Measurements from ENCODE around the gene SYCP1.
"Not testable (repeated sequence)": the region's sequence is repeated elsewhere in the genome, so short reads cannot be mapped to it uniquely, and the experiment has no call there.

SYCP1 gene

GRCh38 chr1:114979278-114979891, 124.7 kb downstream of the SYCP1 start:
- peak; percentile 58 to 74 for DNase-seq

- DNase-seq: no peak
Observed at GRCh38 chr1:114982251-114982650, 127.6 kb downstream of the SYCP1 start.

- no peak for DNase-seq
Observed at GRCh38 chr1:114986286-114986685, 131.6 kb downstream of the SYCP1 start.

GRCh38 chr1:114988095-114988494, 133.4 kb downstream of the SYCP1 start:
- no peak for DNase-seq

- no peak for DNase-seq
Observed at GRCh38 chr1:114997510-114998289, 143.0 kb downstream of the SYCP1 start.

- no peak for DNase-seq
Observed at GRCh38 chr1:115006191-115006590, 151.5 kb downstream of the SYCP1 start.

- DNase-seq: no peak
Observed at GRCh38 chr1:115012006-115012405, 157.3 kb downstream of the SYCP1 start.

GRCh38 chr1:115012434-115012833, 157.8 kb downstream of the SYCP1 start:
- DNase-seq: no peak

GRCh38 chr1:115013792-115014191, 159.1 kb downstream of the SYCP1 start:
- no peak for DNase-seq

GRCh38 chr1:115019549-115019948, 164.9 kb downstream of the SYCP1 start:
- DNase-seq: not testable (repeated sequence)

- no peak for DNase-seq
Observed at GRCh38 chr1:115021145-115021544, 166.5 kb downstream of the SYCP1 start.

GRCh38 chr1:115023593-115023992, 168.9 kb downstream of the SYCP1 start:
- DNase-seq: no peak

- DNase-seq: no peak
Observed at GRCh38 chr1:115029526-115029925, 174.9 kb downstream of the SYCP1 start, which contains the start of gene TSHB. Gene TSHB (plus strand): TSS chr1:115029826. CDS start chr1:115033363, 3,537 bp downstream.

- no peak for DNase-seq
Observed at GRCh38 chr1:115031595-115031994, 176.9 kb downstream of the SYCP1 start.

- DNase-seq: no peak
Observed at GRCh38 chr1:115035652-115036051, 181.0 kb downstream of the SYCP1 start.

GRCh38 chr1:115036814-115037507, 182.3 kb downstream of the SYCP1 start:
- no peak for DNase-seq

GRCh38 chr1:115040501-115040900, 185.8 kb downstream of the SYCP1 start:
- DNase-seq: no peak

GRCh38 chr1:115041654-115042053, 187.0 kb downstream of the SYCP1 start:
- no peak for DNase-seq
